RWPE2 (cell line): Measurements from ENCODE around the gene ANO1.

ENCODE experiments used
- ATAC-seq: fragments of 200-7000 bp; cut with Tn5 transposase; 3 replicates; pipeline ENCODE4 v1.9.1; 2021; ENCODE audit warnings: low read depth
- DNase-seq: peaks from one replicate; pipeline ENCODE4 v3.0.0-alpha.2; 2020; ENCODE audit warnings: low spot score
- H3K27ac ChIP-seq: fragments of 450-650 bp; 2 replicates; pipeline ENCODE4 v1.5.1; 2017; ENCODE audit warnings: mild to moderate bottlenecking; ENCODE audit not compliant: poor library complexity, severe bottlenecking
- H3K27me3 ChIP-seq: fragments of 250-450 bp; sonication (Bioruptor Pico); 2 replicates; pipeline ENCODE4 v1.5.1; 2021; ENCODE audit warnings: mild to moderate bottlenecking, moderate library complexity; ENCODE audit not compliant: insufficient read depth, poor library complexity, severe bottlenecking
- H3K36me3 ChIP-seq: fragments of 250-450 bp; sonication (Bioruptor Pico); 2 replicates; pipeline ENCODE4 v1.5.1; 2020; ENCODE audit warnings: low read depth, mild to moderate bottlenecking, moderate library complexity
- H3K4me1 ChIP-seq: fragments of 250-450 bp; sonication (Bioruptor Pico); 2 replicates; pipeline ENCODE4 v1.5.1; 2021; ENCODE audit warnings: mild to moderate bottlenecking, moderate library complexity; ENCODE audit not compliant: insufficient read depth, poor library complexity, severe bottlenecking
- H3K4me3 ChIP-seq: fragments of 250-450 bp; sonication (Bioruptor Pico); 2 replicates; pipeline ENCODE4 v1.5.1; 2021; ENCODE audit warnings: mild to moderate bottlenecking, moderate library complexity; ENCODE audit not compliant: severe bottlenecking
- H3K9me3 ChIP-seq: fragments of 250-450 bp; sonication (Bioruptor Pico); 2 replicates; pipeline ENCODE4 v1.5.1; 2021; ENCODE audit warnings: mild to moderate bottlenecking, moderate library complexity; ENCODE audit not compliant: severe bottlenecking
- TF ChIP-seq, protein P1 (sequence below): fragments of 450-650 bp; IDR thresholded peaks from one replicate; pipeline ENCODE4 v1.5.1; 2017; ENCODE audit warnings: mild to moderate bottlenecking, moderate library complexity; ENCODE audit not compliant: poor library complexity, severe bottlenecking

Gene ANO1

DNA sequence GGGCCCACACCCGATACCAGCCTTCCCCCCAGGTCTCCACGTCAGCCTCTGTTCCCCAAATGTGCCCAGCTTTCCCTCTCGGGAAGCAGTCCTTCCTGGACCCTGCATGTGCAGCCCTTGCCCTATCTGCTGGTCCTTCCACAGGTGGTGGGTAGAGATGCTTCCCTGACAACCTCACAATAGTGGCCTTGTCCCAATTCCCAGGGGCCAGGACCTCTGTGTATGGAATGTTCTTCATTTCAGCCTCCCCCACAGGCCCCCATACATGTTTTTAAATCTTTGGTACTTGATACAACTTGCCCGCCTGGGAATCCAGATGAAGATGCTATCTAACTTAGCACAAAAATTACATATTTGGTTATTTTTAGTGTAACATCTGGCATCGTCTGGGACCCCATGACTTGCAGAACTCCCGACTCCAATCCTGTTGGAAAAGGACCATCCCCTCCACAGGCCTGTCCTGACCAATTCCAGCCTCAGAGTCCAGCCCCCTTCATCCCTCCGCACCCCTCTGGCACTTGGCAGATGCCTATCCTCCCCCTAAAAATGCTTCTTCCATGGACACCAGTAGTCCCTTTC is 39.5 kb downstream of the ANO1 start:
- Histone ChIP-seq H3K36me3 (no peaks in the 10 kb centered on the region), H3K9me3 (no peaks in the 10 kb centered on the region), H3K4me3 (no peak overlapping the region), H3K27ac (no peak overlapping the region), H3K4me1 (no peaks in the 10 kb centered on the region), H3K27me3 (no peaks in the 10 kb centered on the region)
- ATAC-seq (no peak), DNase-seq (no peak)
- TF ChIP-seq, protein P1, sequence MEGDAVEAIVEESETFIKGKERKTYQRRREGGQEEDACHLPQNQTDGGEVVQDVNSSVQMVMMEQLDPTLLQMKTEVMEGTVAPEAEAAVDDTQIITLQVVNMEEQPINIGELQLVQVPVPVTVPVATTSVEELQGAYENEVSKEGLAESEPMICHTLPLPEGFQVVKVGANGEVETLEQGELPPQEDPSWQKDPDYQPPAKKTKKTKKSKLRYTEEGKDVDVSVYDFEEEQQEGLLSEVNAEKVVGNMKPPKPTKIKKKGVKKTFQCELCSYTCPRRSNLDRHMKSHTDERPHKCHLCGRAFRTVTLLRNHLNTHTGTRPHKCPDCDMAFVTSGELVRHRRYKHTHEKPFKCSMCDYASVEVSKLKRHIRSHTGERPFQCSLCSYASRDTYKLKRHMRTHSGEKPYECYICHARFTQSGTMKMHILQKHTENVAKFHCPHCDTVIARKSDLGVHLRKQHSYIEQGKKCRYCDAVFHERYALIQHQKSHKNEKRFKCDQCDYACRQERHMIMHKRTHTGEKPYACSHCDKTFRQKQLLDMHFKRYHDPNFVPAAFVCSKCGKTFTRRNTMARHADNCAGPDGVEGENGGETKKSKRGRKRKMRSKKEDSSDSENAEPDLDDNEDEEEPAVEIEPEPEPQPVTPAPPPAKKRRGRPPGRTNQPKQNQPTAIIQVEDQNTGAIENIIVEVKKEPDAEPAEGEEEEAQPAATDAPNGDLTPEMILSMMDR: no peak

DNA sequence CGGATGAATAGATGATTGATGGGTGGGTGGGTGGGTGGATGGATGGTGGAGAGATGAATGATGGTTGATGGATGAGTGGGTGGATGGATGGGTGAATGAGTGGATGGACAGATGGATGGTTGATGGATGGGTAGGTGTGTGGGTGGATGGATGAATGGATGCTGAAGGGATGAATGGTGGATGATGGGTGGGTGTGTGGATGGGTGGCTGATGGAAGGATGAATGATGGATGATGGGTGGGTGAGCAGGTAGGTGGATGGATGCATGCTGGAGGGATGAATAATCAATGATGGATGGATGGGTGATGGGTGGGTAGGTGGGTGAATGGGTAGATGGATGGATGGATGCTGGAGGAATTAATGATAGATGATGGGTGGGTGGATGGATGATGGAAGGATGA is 40.5 kb downstream of the ANO1 start:
- Histone ChIP-seq H3K27me3 (no peaks in the 10 kb centered on the region), H3K9me3 (no peaks in the 10 kb centered on the region), H3K4me1 (no peaks in the 10 kb centered on the region), H3K4me3 (no peak overlapping the region), H3K36me3 (no peaks in the 10 kb centered on the region), H3K27ac (no peak overlapping the region)
- TF ChIP-seq, protein P1: no peak
- ATAC-seq: no peak
- no peak for DNase-seq

DNA sequence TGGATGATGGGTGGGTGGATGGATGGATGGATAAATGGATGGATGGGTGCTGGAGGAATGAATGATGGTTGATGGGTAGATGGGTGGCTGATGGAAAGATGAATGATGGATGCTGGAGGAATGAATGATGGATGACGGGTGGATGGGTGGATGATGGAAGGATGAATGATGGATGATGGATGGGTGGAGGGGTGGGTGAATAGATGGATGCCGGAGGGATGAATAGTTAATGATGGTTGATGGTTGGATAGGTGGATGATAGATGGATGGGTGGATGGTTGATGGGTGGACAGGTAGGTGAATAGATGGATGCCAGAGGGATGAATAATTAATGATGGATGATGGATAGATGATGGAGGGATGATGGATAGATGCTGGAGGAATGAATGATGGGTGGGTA is 41.4 kb downstream of the ANO1 start:
- Histone ChIP-seq H3K27ac (no peak overlapping the region), H3K4me1 (no peaks in the 10 kb centered on the region), H3K9me3 (no peaks in the 10 kb centered on the region), H3K36me3 (no peaks in the 10 kb centered on the region), H3K4me3 (no peak overlapping the region), H3K27me3 (no peaks in the 10 kb centered on the region)
- no peak for ATAC-seq
- no peak for DNase-seq
- TF ChIP-seq, protein P1: no peak

DNA sequence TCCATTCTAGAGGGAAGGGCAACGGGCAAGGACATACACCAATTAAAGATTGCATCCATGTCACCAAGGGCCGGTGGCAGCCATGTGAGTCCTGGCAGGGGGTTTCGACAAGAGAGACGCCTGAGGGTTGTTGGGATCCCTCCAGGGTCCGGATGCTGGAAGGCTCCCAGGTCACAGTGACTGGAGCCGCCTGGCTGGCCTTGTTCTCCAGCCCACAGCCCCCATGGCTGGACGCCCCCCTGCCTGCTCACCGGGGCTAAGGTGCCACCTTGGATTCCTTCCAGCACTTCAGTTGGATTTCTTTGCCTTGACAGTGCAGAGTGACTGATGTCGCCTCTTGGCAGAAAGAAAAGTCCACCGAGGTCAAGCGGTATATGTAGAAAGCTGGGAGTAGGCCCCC is 42.6 kb downstream of the ANO1 start:
- no peaks in the 10 kb centered on the region for H3K36me3 ChIP-seq
- H3K27ac ChIP-seq: no peak overlapping the region
- no peak overlapping the region for H3K4me3 ChIP-seq
- DNase-seq (no peak), ATAC-seq (no peak)
- H3K9me3 ChIP-seq: no peaks in the 10 kb centered on the region
- H3K27me3 ChIP-seq: no peaks in the 10 kb centered on the region
- H3K4me1 ChIP-seq: no peaks in the 10 kb centered on the region
- TF ChIP-seq, protein P1: no peak

DNA sequence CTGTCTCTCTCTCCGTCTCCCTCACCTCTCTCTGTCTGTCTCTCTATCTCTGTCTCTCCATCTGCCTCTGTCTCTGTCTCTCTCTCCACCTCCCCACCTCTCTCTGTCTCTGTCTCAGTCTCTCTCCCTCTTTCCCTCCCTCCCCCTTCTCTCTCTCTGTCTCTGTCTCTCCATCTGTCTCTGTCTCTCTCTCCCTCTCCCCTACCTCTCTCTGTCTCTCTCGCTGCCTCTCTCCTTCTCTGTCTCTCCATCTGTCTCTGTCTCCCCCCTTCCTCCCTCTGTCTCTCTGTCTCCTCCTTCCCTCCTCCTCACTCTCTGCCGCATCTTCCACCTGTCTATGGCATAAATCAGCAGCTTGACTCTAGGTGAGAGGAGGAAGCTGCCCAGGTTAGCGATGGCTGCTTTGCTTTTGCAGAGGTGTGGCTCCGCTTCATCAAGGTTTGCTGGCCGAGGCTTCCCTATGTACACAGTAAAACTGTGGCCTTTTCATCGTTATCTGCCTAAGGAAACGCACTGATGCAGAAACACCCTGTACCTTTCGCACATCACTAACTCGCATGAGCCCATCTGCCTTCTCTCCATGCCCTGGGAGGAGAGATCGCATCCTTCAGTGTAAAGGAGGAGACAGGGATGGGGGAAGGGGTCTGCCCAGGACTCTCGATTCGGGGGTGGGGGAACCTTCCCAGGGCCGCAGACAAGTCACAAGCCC is 44.5 kb downstream of the ANO1 start:
- no peaks in the 10 kb centered on the region for H3K36me3 ChIP-seq
- no peak for ATAC-seq

More for the DNA sequence above, 44.5 kb downstream of the ANO1 start:
- Histone ChIP-seq H3K27me3 (no peaks in the 10 kb centered on the region), H3K9me3 (no peaks in the 10 kb centered on the region), H3K4me1 (no peaks in the 10 kb centered on the region), H3K4me3 (no peak overlapping the region), H3K27ac (no peak overlapping the region)
- no peak for DNase-seq
- TF ChIP-seq, protein P1: no peak
